Right lobe of liver (tissue), 6 donors: ENCODE measurements around the gene NR5A1. TPM values are rescaled to one million over a fixed set of nuclear protein-coding genes. Genes with fewer than 3 reads are reported as not detected.

Experiments used
- ATAC-seq, 4 donors: fragments of 200-7000 bp; cut with Tn5 transposase; one replicate each; pipeline ENCODE4 v1.9.1; 2020; ENCODE audit warnings: mild to moderate bottlenecking in 4 of 4, moderate library complexity in 4 of 4
- DNase-seq, 3 donors: peaks; one replicate each; pipeline ENCODE4 v3.0.0-alpha.2; 2020
- H3K27ac ChIP-seq, 3 donors: fragments of 200-600 bp; one replicate each; pipeline ENCODE4 v1.8.0; 2022
- H3K27me3 ChIP-seq, 2 donors: fragments of 200-600 bp; one replicate each; pipeline ENCODE4 v1.8.0; 2022
- H3K36me3 ChIP-seq, 4 donors: fragments of 200-600 bp; sonication (generic) in 1 of 4; one replicate each; pipeline versions ENCODE4 v1.5.1 to v1.8.0; 2017 to 2022; ENCODE audit warnings: control low read depth in 1 of 4
- H3K4me1 ChIP-seq, 4 donors: fragments of 200-600 bp; sonication (generic) in 1 of 4; one replicate each; pipeline versions ENCODE4 v1.5.1 to v1.8.0; 2017 to 2022; ENCODE audit warnings: control low read depth in 1 of 4
- H3K4me3 ChIP-seq, 3 donors: fragments of 200-600 bp; one replicate each; pipeline ENCODE4 v1.8.0; 2022
- H3K9me3 ChIP-seq, 4 donors: fragments of 200-600 bp; sonication (generic) in 1 of 4; one replicate each; pipeline versions ENCODE4 v1.5.1 to v1.8.0; 2017 to 2022; ENCODE audit warnings: control low read depth in 1 of 4
- POLR2A ChIP-seq: fragments of 450-650 bp; IDR thresholded peaks from one replicate; pipeline ENCODE4 v1.6.1; 2017; ENCODE audit warnings: antibody characterized with exemption, mild to moderate bottlenecking
- WGBS: methylation state at CpG from one replicate; pipeline ENCODE4 v1.1.6; 2018; ENCODE audit warnings: low coverage, low lambda C conversion rate; ENCODE audit not compliant: insufficient coverage; ENCODE audit errors: missing lambda C conversion rate; 5-methylcytosine and 5-hydroxymethylcytosine counted together
- intact Hi-C, 2 donors: fragments of 100-400 bp; cut with DNase I; formaldehyde crosslinking; loops; one replicate each; pipeline versions ENCODE4 v1.11.2 to v1.14.1; 2022
- total RNA-seq, 6 experiments: library from RNA; depleted of rRNA in 2 of 6; stranded (reverse); fragments of >200 nt in 2 of 6; fragmentation: NEBNext Ultra II Directional in 3 of 6; extraction: Animal tissue kit (Norgen Biotek cat#: 25700) in 3 of 6; gene quantifications; one replicate each; pipeline versions ENCODE4 v1.1.0 to v1.2.4, GENCODE V29; 2016 to 2023
- TF ChIP-seq, protein P1 (sequence below), 4 donors: fragments of 200-600 bp in 3 of 4; fragments of 450-650 bp in 1 of 4; IDR thresholded peaks; one replicate each; pipeline versions ENCODE4 v1.5.1 to v1.8.0; 2016 to 2022; ENCODE audit warnings: antibody characterized with exemption in 4 of 4, mild to moderate bottlenecking in 2 of 4
- donor health status: DM: no; HTN: yes; CAD: no.
- donor health status: DM: no; HTN: no; CAD: no.
- donor health status: DM: no; HTN: no; CAD: no.
- donor health status: DM: no; HTN: yes; CAD: no.
- donor health status: DM: no; HTN: yes; CAD: no.

NR5A1 gene
- total RNA-seq, 6 experiments from 2014 or later = 0.26 TPM; not detected in 5

DNA sequence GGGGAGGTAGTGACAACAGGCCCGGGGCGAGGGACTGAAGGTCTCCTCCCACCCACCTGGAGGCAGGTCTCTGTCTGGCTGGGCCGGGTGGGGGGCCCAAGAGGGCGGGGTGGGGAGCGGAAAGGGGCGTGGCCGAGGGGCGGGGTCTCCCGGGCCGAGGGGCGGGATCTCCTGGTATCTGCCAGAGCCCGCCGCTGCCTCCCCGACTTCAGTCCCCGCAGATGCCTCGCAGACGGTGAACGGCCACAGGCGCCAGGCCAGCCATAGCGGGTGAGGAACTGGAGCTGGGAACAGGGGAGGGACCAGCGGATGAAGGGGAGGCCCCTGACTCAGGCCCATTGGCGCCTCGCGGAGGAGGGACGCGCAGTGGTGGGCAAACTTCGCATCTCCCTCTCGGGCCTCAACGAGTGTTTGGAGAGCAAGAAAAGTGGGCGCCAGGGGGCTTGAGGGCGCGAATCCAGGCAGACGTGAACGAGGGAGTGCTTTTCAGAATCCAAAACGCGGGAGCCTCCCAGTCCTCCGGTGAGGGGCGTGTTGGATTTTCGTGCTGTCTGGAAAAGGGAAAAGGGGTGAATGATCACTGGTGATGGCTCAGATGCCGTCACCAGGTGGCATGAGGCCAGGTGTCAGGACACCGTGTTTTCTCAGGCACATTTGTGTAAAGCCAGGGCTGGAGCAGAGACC lies 56.8 kb downstream of the NR5A1 start, which contains the start of gene ADGRD2:
Gene ADGRD2 (plus strand): TSS at position 211 of the 684 bp plus-strand sequence. CDS start 1,216 bp downstream, outside the sequence.
- H3K27ac ChIP-seq = no peak within 1 kb of the TSS
- H3K9me3 ChIP-seq = no peaks in the 10 kb centered on the region
- no peak within 1 kb of the TSS for H3K4me3 ChIP-seq
- intact Hi-C loops = no loop called here
- TF ChIP-seq POLR2A = no peak
- TF ChIP-seq, protein P1, sequence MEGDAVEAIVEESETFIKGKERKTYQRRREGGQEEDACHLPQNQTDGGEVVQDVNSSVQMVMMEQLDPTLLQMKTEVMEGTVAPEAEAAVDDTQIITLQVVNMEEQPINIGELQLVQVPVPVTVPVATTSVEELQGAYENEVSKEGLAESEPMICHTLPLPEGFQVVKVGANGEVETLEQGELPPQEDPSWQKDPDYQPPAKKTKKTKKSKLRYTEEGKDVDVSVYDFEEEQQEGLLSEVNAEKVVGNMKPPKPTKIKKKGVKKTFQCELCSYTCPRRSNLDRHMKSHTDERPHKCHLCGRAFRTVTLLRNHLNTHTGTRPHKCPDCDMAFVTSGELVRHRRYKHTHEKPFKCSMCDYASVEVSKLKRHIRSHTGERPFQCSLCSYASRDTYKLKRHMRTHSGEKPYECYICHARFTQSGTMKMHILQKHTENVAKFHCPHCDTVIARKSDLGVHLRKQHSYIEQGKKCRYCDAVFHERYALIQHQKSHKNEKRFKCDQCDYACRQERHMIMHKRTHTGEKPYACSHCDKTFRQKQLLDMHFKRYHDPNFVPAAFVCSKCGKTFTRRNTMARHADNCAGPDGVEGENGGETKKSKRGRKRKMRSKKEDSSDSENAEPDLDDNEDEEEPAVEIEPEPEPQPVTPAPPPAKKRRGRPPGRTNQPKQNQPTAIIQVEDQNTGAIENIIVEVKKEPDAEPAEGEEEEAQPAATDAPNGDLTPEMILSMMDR (IDR thresholded peaks at IDR 0.05) = no peak
- peaks cover 0 to 10% of the 10 kb centered on the region in 2 donors for H3K27me3 ChIP-seq
- DNase-seq = peak; percentile 50 to 62 (median 55)
- H3K4me1 ChIP-seq = peaks cover 0 to 4% (median 0%) of the 10 kb centered on the region in 4 donors
- WGBS = 7% methylated on average over 23 of the region's 41 CpGs
- ATAC-seq = peak in 3 of 4 donors; percentile 13 to 72 (median 62)
- no peaks in the 10 kb centered on the region for H3K36me3 ChIP-seq

DNA sequence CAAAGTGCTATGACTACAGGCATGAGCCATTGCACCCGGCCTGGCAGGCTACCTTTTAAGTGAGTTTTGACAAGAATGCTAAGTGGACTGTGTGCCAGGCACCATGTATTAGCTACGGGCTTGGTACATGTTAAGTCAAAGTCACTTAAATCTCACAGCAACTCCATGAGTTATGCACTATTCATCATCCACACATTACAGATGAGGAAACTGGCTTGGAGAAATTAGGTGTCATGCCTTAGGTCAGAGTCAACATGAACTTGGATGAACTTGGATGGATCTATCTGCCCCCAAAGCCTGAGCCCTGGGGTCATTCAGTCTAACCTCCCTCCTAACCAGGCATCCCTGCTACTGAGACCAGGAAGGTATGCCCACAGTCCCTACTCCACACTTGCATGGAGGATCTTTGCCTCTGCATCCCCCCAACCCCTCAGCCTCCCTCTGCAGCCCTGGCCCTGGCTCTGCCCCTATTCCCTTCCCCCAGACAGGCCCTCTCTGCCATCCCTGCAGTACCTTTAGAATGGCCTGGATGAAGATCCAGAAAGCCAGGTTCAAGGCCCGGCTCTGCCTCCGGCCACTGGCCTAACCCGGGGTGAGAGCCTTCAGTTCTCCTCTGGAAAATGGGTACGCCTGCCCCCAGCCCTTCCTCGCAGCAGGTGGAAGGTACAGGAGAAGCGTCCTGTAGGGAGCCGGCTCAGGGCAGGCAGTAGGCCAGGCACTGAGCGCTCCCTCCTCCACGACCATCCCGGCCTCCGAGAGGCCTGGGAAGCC lies 57.6 kb downstream of the NR5A1 start:
- peak in 2 of 3 donors; percentile 18 to 29 for DNase-seq
- WGBS = no CpG with 5 or more reads among the region's 13 CpGs
- Histone ChIP-seq H3K36me3 (no peaks in the 10 kb centered on the region), H3K4me3 (no peak overlapping the region), H3K9me3 (no peaks in the 10 kb centered on the region), H3K27me3 (peaks cover 0 to 10% of the 10 kb centered on the region in 2 donors), H3K27ac (no peak overlapping the region), H3K4me1 (peaks cover 0 to 4% (median 0%) of the 10 kb centered on the region in 4 donors)
- intact Hi-C loops = no loop called here
- TF ChIP-seq POLR2A = no peak
- TF ChIP-seq, protein P1 (IDR thresholded peaks at IDR 0.05) = no peak
- ATAC-seq = no peak

DNA sequence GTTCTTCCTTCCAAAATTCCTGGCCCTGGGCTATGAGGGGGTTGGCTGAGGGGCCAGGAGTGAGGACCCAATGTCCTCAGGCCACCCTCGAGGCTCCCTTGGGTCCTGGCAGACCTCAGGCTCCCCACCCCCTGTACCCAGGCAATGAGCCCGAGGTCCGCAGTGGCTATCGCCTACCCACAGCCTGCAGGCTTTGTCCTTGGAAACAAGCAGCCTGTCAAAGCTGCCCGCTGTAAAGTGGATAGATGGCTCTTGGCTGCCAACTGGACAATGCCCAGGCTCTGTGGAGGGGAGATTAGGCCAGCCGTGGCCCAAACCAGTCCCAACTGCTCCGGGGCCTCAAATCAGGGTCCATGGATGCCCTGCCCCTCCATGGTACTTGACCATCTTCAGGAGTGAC lies 59.2 kb downstream of the NR5A1 start:
- peaks cover 0 to 4% (median 0%) of the 10 kb centered on the region in 4 donors for H3K4me1 ChIP-seq
- H3K4me3 ChIP-seq = no peak overlapping the region
- H3K27ac ChIP-seq = no peak overlapping the region
- peaks cover 0 to 10% of the 10 kb centered on the region in 2 donors for H3K27me3 ChIP-seq
- 93% methylated on average over 3 of the region's 7 CpGs for WGBS
- DNase-seq (peak in 2 of 3 donors; percentile 33 to 37), ATAC-seq (no peak)
- TF ChIP-seq, protein P1 (IDR thresholded peaks at IDR 0.05) = no peak
- no peak for TF ChIP-seq POLR2A
- intact Hi-C loops = no loop called here
- no peaks in the 10 kb centered on the region for H3K9me3 ChIP-seq
- H3K36me3 ChIP-seq = no peaks in the 10 kb centered on the region

DNA sequence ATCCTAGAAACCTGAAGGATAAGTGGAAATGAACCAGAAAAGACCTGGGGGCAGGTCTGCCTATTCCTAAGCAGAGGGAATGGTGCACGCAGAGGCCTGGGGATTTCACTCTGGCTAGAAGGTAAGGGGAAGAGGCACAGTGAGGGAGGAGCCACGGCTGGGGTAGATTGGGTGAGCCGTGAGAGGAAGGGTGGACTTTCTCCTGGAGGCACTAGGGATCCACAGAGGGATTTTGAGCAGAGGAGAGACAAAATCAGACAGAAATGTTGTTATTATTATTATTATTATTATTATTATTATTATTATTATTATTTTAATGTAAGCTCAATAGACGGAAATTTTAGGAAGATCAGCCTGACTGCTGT lies 59.9 kb downstream of the NR5A1 start:
- Histone ChIP-seq H3K27ac (no peak overlapping the region), H3K9me3 (no peaks in the 10 kb centered on the region), H3K4me3 (no peak overlapping the region), H3K27me3 (peaks cover 0 to 10% of the 10 kb centered on the region in 2 donors), H3K36me3 (no peaks in the 10 kb centered on the region), H3K4me1 (peaks cover 0 to 4% (median 0%) of the 10 kb centered on the region in 4 donors)
- ATAC-seq = no peak
- DNase-seq = no peak
- no peak for TF ChIP-seq POLR2A
- TF ChIP-seq, protein P1 (IDR thresholded peaks at IDR 0.05) = no peak
- WGBS = 56% methylated on average over 4 of the region's 4 CpGs
- intact Hi-C loops = no loop called here
